Astrocyte (in vitro differentiated cells and primary cell): ENCODE results near the gene RALGAPA2. TPM values are rescaled to one million over a fixed set of nuclear protein-coding genes. Genes with fewer than 3 reads are reported as not detected.

ENCODE experiments used
- DNase-seq: peaks from one replicate; pipeline ENCODE4 v3.0.0-alpha.2; 2010; ENCODE audit warnings: low read depth
- FAIRE-seq: peaks from 2 replicates; lab custom pipeline; 2011; peaks lifted over from hg19 to GRCh38; lab: Jason Lieb, UNC
- H2AFZ ChIP-seq: 2 replicates; pipeline ENCODE4 v1.6.0; 2012; ENCODE audit warnings: low read depth, low read length, inconsistent platforms
- H3K27ac ChIP-seq: 2 replicates; pipeline ENCODE4 v1.5.1; 2011; ENCODE audit warnings: low read depth, low read length, inconsistent platforms
- H3K27me3 ChIP-seq: 2 replicates; pipeline ENCODE4 v1.6.0; 2011; ENCODE audit warnings: low read length, inconsistent platforms; ENCODE audit not compliant: insufficient read depth
- H3K36me3 ChIP-seq: 2 replicates; pipeline ENCODE4 v1.5.1; 2011; ENCODE audit warnings: low read length, inconsistent platforms; ENCODE audit not compliant: insufficient read depth
- H3K4me1 ChIP-seq: 2 replicates; pipeline ENCODE4 v1.5.1; 2011; ENCODE audit warnings: low read length, inconsistent platforms; ENCODE audit not compliant: insufficient read depth
- H3K4me2 ChIP-seq: 2 replicates; pipeline ENCODE4 v1.6.0; 2012; ENCODE audit warnings: low read length, inconsistent platforms
- H3K4me3 ChIP-seq: 2 replicates; pipeline ENCODE4 v1.5.1; 2011; ENCODE audit warnings: low read depth, mild to moderate bottlenecking, low read length, inconsistent platforms; ENCODE audit not compliant: insufficient read depth
- H3K79me2 ChIP-seq: 2 replicates; pipeline ENCODE4 v1.6.0; 2012; ENCODE audit warnings: mild to moderate bottlenecking, low read length, inconsistent platforms; ENCODE audit not compliant: insufficient read depth
- H3K9ac ChIP-seq: 2 replicates; pipeline ENCODE4 v1.6.0; 2012; ENCODE audit warnings: mild to moderate bottlenecking, low read length, inconsistent platforms
- H3K9me3 ChIP-seq: 2 replicates; pipeline ENCODE4 v1.5.1; 2012; ENCODE audit warnings: low read depth, mild to moderate bottlenecking, low read length, inconsistent platforms; ENCODE audit not compliant: insufficient read depth
- H4K20me1 ChIP-seq: 2 replicates; pipeline ENCODE4 v1.6.0; 2012; ENCODE audit warnings: low read length, inconsistent platforms; ENCODE audit not compliant: insufficient read depth
- H3K27ac Mint-ChIP-seq: one replicate; pipeline ENCODE4 v1.8.0; 2021; ENCODE audit warnings: mild to moderate bottlenecking, mixed read lengths; ENCODE audit not compliant: unreplicated experiment
- H3K27me3 Mint-ChIP-seq: one replicate; pipeline ENCODE4 v1.8.0; 2021; ENCODE audit warnings: low read depth, mixed read lengths; ENCODE audit not compliant: unreplicated experiment
- H3K36me3 Mint-ChIP-seq: one replicate; pipeline ENCODE4 v1.8.0; 2021; ENCODE audit warnings: low read depth, mixed read lengths; ENCODE audit not compliant: unreplicated experiment
- H3K4me1 Mint-ChIP-seq: one replicate; pipeline ENCODE4 v1.8.0; 2021; ENCODE audit warnings: low read depth, mixed read lengths; ENCODE audit not compliant: unreplicated experiment
- H3K4me3 Mint-ChIP-seq: one replicate; pipeline ENCODE4 v1.8.0; 2021; ENCODE audit warnings: mild to moderate bottlenecking, moderate library complexity, mixed read lengths; ENCODE audit not compliant: unreplicated experiment
- H3K9me3 Mint-ChIP-seq: one replicate; pipeline ENCODE4 v1.8.0; 2021; ENCODE audit warnings: mild to moderate bottlenecking, mixed read lengths; ENCODE audit not compliant: unreplicated experiment
- CTCF ChIP-seq: IDR thresholded peaks from 2 replicates; pipeline ENCODE4 v1.5.1; 2011; ENCODE audit warnings: low read depth, mild to moderate bottlenecking, inconsistent platforms, low read length, moderate library complexity; ENCODE audit not compliant: insufficient read depth
- EZH2 ChIP-seq: IDR thresholded peaks from 2 replicates; pipeline ENCODE4 v1.6.1; 2012; ENCODE audit warnings: mild to moderate bottlenecking, low read length, inconsistent platforms; ENCODE audit not compliant: insufficient read depth
- total RNA-seq: library from RNA; stranded (reverse); gene quantifications from 2 replicates; pipeline ENCODE4 v1.2.1, GENCODE V29; 2021

Gene RALGAPA2
- total RNA-seq, 1 donor from 2014 or later: 6.6 TPM

GRCh38 chr20:20411402-20411801 is 301.0 kb downstream of the RALGAPA2 start:
- Histone ChIP-seq H3K4me1 (peaks cover 5% of the 10 kb centered on the region), H3K9me3 (no peaks in the 10 kb centered on the region), H3K4me2 (no peak overlapping the region), H3K27me3 (peaks cover 2% of the 10 kb centered on the region), H2AFZ (no peak overlapping the region), H3K79me2 (no peaks in the 10 kb centered on the region), H3K9ac (no peak overlapping the region), H3K27ac (no peak overlapping the region), H3K4me3 (no peak overlapping the region), H4K20me1 (no peaks in the 10 kb centered on the region), H3K36me3 (no peaks in the 10 kb centered on the region)
- Mint-ChIP-seq H3K36me3 (peaks cover 2% of the 10 kb centered on the region), H3K27ac (no peak overlapping the region), H3K4me3 (no peak overlapping the region), H3K9me3 (no peaks in the 10 kb centered on the region), H3K4me1 (peaks cover 2% of the 10 kb centered on the region), H3K27me3 (peaks cover 5% of the 10 kb centered on the region)
- FAIRE-seq (no peak), DNase-seq (no peak)
- TF ChIP-seq EZH2 (no peak), CTCF (no peak)

GRCh38 chr20:20410678-20411077 is 301.8 kb downstream of the RALGAPA2 start:
- peaks cover 2% of the 10 kb centered on the region for H3K27me3 ChIP-seq
- no peak for FAIRE-seq
- H3K27ac Mint-ChIP-seq: no peak overlapping the region

More at GRCh38 chr20:20410678-20411077, 301.8 kb downstream of the RALGAPA2 start:
- peak; percentile 14 for DNase-seq
- Mint-ChIP-seq H3K4me3 (no peak overlapping the region), H3K27me3 (peaks cover 7% of the 10 kb centered on the region), H3K4me1 (peaks cover 2% of the 10 kb centered on the region), H3K36me3 (peaks cover 2% of the 10 kb centered on the region), H3K9me3 (no peaks in the 10 kb centered on the region)
- no peak overlapping the region for H2AFZ ChIP-seq
- no peak overlapping the region for H3K4me3 ChIP-seq
- H3K36me3 ChIP-seq: no peaks in the 10 kb centered on the region
- H3K27ac ChIP-seq: no peak overlapping the region
- no peak overlapping the region for H3K9ac ChIP-seq
- no peaks in the 10 kb centered on the region for H3K9me3 ChIP-seq
- TF ChIP-seq EZH2 (no peak), CTCF (no peak)
- no peaks in the 10 kb centered on the region for H4K20me1 ChIP-seq
- H3K4me2 ChIP-seq: no peak overlapping the region
- no peaks in the 10 kb centered on the region for H3K79me2 ChIP-seq
- peaks cover 5% of the 10 kb centered on the region for H3K4me1 ChIP-seq
